GM21528 (cell line): Measurements from ENCODE around the gene SPRY4.
A peak's percentile ranks its signal among the peaks of the same experiment; 100 is the strongest.
"Not testable (repeated sequence)": the region's sequence is repeated elsewhere in the genome, so short reads cannot be mapped to it uniquely, and the experiment has no call there.

ENCODE experiments used
- ATAC-seq: cut with Tn5 transposase; IDR thresholded peaks from one replicate; pipeline ENCODE4 v1.9.1; 2021; ENCODE audit warnings: mild to moderate bottlenecking, moderate library complexity; ENCODE audit not compliant: unreplicated experiment, low FRiP score

SPRY4 gene, protein sequence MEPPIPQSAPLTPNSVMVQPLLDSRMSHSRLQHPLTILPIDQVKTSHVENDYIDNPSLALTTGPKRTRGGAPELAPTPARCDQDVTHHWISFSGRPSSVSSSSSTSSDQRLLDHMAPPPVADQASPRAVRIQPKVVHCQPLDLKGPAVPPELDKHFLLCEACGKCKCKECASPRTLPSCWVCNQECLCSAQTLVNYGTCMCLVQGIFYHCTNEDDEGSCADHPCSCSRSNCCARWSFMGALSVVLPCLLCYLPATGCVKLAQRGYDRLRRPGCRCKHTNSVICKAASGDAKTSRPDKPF

GRCh38 chr5:142324871-142325724 is at the start of gene SPRY4:
SPRY4 (minus strand) TSS chr5:142325021; CDS start chr5:142315108, 9,913 bp downstream.
- peak; percentile 79 for ATAC-seq

GRCh38 chr5:142368529-142368928 is 43.7 kb upstream of the SPRY4 start:
- no peak for ATAC-seq

- ATAC-seq: no peak
Observed at GRCh38 chr5:142366007-142366406, 41.2 kb upstream of the SPRY4 start.

- ATAC-seq: no peak
Observed at GRCh38 chr5:142364251-142365145, 39.7 kb upstream of the SPRY4 start.

GRCh38 chr5:142363619-142363963 is 38.8 kb upstream of the SPRY4 start:
- no peak for ATAC-seq

DNA sequence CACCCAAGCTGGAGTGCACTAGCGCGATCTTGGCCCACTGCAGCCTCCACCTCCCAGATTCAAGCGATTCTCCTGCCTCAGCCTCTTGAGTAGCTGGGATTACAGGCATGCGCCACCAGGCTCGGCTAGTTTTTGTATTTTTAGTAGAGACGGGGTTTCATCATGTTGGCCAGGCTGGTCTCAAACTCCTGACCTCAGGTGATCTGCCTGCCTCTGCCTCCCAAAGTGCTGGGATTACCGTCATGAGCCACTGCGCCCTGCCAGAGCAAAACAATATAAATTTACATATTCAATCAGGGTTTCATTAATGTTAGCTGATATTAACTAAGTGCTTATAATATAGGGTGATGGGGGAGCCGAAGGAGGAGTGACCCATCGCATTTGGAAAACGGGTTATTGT is 37.4 kb upstream of the SPRY4 start:
- ATAC-seq: not testable (repeated sequence)

- no peak for ATAC-seq
Observed at GRCh38 chr5:142360607-142361120, 35.8 kb upstream of the SPRY4 start.

- no peak for ATAC-seq
Observed at GRCh38 chr5:142360051-142360498, 35.3 kb upstream of the SPRY4 start.

GRCh38 chr5:142358648-142359047 is 33.8 kb upstream of the SPRY4 start:
- no peak for ATAC-seq

DNA sequence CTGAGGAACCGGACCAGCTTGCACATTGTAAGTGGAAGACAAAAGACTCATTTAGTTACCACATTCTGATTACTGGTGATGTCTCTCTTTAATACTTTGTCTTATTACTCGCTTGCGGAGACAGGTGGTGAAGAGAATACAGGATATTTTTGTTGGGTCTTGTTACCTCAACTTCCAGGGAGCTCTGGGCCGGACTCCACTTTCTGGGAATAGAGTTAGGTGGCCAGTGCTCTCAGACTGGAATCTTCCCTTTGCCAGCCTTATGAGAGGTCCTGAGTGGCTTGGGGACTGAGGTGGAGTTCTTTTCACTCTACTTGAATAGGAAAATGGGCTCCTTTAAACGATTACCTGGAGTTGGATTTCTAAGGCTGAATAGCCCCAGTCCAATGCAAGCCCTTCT is 33.3 kb upstream of the SPRY4 start:
- ATAC-seq: no peak

GRCh38 chr5:142357469-142358090 is 32.8 kb upstream of the SPRY4 start:
- ATAC-seq: no peak

DNA sequence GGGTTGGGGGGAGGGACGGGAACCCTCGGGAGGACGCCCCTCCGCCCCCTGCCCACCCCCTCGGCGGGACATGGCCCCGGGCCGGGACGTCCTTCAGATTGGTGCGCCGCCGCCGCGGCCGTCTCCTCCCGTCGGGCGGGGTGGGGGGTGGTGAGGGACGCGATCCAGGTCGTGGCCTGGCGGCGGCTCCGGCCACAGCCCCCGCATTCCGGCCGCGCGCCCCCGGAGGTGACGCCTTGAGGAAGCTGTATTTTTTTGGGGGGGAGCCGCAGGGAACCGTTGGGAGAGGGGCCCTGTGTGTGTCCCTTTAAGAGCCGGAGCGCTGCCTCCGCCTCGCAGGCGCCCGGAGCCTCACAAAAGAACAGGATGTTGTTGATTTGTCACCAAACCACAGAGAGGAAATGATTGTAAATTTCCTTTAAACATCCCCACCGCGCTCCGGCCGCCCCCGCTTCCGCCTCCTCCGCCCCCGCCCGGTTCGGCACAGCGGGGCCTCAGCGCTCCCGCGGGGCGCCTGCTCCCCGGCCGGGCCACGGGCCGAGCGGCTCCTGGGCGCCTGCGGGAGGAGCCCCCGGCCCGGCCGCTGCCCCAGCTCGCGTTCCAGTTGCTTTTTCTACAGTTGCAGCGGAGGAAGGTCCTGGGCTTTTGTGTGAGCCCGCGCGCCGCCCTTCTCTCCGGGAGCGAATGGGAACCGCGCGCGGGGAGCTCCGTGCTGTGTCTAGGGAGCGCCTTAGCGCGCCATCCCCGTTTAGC is 32.1 kb upstream of the SPRY4 start:
- ATAC-seq: peak; percentile 91

GRCh38 chr5:142356349-142356715 is 31.5 kb upstream of the SPRY4 start:
- no peak for ATAC-seq

- ATAC-seq: no peak
Observed at GRCh38 chr5:142353071-142353472, 28.3 kb upstream of the SPRY4 start.

- no peak for ATAC-seq
Observed at GRCh38 chr5:142350021-142350420, 25.2 kb upstream of the SPRY4 start.

DNA sequence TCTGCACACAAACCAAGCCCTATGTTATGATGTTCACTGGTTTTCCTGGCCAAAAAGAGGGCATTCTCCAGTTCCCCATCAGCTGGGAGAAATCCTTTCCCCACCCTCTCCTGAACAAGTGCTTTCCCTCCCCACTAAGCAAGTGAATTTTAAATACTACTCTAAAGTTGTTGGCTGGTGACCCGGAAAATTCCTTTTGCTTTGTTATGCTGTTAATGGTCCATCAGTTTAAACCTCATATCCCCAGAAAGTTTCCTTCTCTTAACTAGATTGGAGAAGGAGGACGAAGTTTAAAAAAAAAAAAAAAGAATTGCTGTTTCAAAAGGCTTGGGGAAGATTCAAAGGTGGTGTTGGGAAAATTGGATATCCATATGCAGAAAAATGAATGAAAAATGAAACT is 21.9 kb upstream of the SPRY4 start:
- ATAC-seq: no peak

DNA sequence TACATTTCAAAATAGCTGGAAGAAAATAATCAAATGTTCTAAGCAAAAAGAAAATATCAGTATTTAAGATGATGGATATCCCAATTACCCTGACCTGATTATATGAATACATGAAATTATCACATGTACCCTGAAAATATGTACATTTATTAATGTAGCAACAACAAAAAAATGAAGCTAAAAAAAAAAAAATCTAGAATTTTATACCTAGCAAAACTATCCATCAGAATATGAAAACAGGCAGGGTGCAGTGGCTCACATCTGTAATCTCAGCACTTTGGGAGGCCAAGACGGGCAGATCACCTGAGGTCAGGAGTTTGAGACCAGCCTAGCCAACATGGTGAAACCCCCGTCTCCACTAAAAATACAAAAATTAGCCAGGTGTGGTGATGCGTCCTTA is 20.1 kb upstream of the SPRY4 start:
- not testable (repeated sequence) for ATAC-seq

DNA sequence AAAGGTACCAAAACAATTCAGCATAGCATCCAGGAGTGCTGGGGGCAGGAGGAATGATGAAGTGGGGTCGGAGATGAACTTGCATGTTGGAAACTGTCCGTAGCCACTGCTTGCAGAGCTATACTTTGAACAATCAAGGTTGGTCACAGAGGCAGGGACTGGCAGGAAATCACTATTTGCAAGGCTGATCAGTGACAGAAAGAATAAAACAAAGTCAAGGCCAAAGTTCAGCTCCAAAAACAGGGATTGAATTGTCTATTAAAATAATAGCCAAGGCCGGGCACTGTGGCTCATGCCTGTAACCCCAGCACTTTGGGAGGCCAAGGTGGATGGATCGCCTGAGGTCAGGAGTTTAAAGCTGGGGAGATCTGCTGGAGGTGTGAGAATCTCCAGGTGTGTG is 18.7 kb upstream of the SPRY4 start:
- no peak for ATAC-seq

DNA sequence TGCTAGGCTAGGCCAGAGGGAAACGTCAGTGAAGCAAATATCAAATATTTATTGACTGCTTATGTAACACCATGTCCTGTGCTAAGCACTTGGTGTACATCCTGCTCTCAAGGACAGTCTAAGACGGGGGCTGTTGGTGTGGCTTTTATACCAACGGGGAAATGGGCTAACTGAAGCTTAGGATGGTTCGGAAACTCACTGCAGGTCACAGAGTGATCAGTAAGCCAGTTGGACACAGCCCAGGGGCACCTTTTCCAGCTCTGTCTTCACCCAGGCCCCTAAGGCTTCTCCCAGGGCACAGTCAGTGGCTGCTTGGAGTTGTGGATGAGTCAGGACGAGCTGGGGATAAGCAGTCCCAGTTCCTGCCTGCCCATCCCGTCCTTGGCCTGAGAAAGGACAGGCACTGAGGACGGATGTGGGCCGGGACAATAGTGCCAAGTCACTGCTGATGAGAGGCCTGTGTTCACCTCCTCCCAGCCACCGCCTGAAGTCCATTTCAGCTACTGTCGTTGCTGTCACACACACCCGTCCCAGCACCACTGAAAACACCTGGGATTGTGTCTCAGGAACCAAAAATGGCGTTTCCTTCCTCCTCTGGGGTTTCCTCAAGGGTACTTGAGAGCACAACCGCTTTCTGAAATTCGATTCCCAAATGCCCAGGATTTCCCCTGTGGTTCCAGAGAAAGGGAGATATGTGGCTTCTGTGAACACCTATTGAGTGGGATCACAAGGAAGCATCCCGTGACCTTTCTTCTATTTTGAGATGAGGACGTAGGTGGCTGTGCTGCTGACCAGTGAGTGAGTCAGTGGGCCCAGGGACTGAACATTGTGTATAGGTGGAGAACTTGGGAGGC is 17.5 kb upstream of the SPRY4 start:
- ATAC-seq: no peak
